Glutamatergic neuron (in vitro differentiated cells): ENCODE data around the gene IL17REL. TPM values are rescaled to one million over a fixed set of nuclear protein-coding genes. Genes with fewer than 3 reads are reported as not detected.

Experiments
- DNase-seq: peaks from one replicate; pipeline ENCODE4 v3.0.0; 2022
- H3K27ac Mint-ChIP-seq: one replicate; pipeline ENCODE4 v1.8.0; 2020; ENCODE audit warnings: mild to moderate bottlenecking, mixed read lengths, inconsistent platforms; ENCODE audit not compliant: unreplicated experiment
- H3K27me3 Mint-ChIP-seq: one replicate; pipeline ENCODE4 v1.8.0; 2020; ENCODE audit warnings: mild to moderate bottlenecking, moderate library complexity, mixed read lengths, inconsistent platforms; ENCODE audit not compliant: unreplicated experiment
- H3K36me3 Mint-ChIP-seq: one replicate; pipeline ENCODE4 v1.8.0; 2020; ENCODE audit warnings: mild to moderate bottlenecking, mixed read lengths, inconsistent platforms; ENCODE audit not compliant: unreplicated experiment
- H3K4me1 Mint-ChIP-seq: one replicate; pipeline ENCODE4 v1.8.0; 2020; ENCODE audit warnings: mild to moderate bottlenecking, low read depth, mixed read lengths, inconsistent platforms; ENCODE audit not compliant: unreplicated experiment
- H3K4me3 Mint-ChIP-seq: one replicate; pipeline ENCODE4 v1.8.0; 2020; ENCODE audit warnings: mild to moderate bottlenecking, mixed read lengths, inconsistent platforms; ENCODE audit not compliant: unreplicated experiment
- H3K9me3 Mint-ChIP-seq: one replicate; pipeline ENCODE4 v1.8.0; 2020; ENCODE audit warnings: mild to moderate bottlenecking, moderate library complexity, mixed read lengths, inconsistent platforms; ENCODE audit not compliant: unreplicated experiment
- total RNA-seq: library from RNA; stranded (reverse); fragmentation: NEBNext Ultra II Directional; extraction: Animal tissue kit (Norgen Biotek cat#: 25700); gene quantifications from one replicate; pipeline ENCODE4 v1.2.1, GENCODE V29; 2021; ENCODE audit not compliant: unreplicated experiment
- TF ChIP-seq, protein P1 (sequence below): fragments of 200-600 bp; sonication (generic); IDR thresholded peaks from one replicate; pipeline ENCODE4 v1.5.0; 2021; ENCODE audit not compliant: partially characterized antibody, unreplicated experiment

Gene IL17REL
- total RNA-seq, 1 donor from 2014 or later, result not detected

DNA sequence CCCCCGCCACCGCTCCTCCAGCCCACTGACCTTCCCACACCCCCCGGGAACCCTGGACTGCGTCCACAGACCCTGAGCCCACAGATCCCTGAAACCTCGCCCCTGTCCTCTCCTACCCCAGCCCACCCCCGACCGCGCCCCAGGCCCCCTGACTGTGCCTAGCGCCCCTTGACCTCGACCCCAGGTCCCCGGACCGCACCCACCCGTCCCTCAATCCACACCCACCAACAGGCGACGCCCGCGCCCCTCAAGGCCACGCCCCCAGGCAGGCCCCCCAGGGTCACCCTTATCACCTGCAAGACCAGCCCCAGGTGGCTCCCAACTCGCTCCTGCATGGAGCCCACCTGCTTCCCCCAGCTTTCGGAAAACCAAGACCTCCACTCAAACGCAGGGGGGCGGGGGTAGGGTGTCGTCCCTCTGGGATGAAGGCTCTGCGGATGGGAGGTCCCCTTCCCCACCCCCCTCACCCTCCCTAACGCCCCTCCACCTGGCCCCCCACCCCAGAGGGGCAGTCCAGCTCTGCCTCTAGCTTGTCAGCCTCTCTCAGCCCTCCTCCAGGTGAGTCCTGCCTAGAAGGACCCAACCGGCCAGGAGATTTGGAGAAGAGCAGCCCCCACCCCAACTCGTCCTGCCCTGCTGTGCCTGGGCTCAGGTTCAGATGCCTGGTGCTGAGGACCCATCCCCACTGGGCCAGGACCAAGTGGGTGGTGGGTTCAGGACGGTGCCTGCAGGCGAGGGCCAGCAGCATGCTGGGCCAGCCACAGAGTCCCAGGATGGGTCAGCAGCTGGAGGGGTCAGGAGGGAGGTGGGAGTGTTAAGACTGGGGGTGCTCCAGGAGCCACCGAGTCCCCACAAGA, 3.1 kb upstream of the IL17REL start:
- H3K27me3 Mint-ChIP-seq, result peaks cover 12% of the 10 kb centered on the region
- TF ChIP-seq, protein P1, sequence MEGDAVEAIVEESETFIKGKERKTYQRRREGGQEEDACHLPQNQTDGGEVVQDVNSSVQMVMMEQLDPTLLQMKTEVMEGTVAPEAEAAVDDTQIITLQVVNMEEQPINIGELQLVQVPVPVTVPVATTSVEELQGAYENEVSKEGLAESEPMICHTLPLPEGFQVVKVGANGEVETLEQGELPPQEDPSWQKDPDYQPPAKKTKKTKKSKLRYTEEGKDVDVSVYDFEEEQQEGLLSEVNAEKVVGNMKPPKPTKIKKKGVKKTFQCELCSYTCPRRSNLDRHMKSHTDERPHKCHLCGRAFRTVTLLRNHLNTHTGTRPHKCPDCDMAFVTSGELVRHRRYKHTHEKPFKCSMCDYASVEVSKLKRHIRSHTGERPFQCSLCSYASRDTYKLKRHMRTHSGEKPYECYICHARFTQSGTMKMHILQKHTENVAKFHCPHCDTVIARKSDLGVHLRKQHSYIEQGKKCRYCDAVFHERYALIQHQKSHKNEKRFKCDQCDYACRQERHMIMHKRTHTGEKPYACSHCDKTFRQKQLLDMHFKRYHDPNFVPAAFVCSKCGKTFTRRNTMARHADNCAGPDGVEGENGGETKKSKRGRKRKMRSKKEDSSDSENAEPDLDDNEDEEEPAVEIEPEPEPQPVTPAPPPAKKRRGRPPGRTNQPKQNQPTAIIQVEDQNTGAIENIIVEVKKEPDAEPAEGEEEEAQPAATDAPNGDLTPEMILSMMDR, result no peak
- no peak overlapping the region for H3K27ac Mint-ChIP-seq
- no peaks in the 10 kb centered on the region for H3K4me1 Mint-ChIP-seq
- H3K36me3 Mint-ChIP-seq, result peaks cover 8% of the 10 kb centered on the region
- no peak overlapping the region for H3K4me3 Mint-ChIP-seq
- DNase-seq, result no peak
- H3K9me3 Mint-ChIP-seq, result peaks cover 4% of the 10 kb centered on the region

DNA sequence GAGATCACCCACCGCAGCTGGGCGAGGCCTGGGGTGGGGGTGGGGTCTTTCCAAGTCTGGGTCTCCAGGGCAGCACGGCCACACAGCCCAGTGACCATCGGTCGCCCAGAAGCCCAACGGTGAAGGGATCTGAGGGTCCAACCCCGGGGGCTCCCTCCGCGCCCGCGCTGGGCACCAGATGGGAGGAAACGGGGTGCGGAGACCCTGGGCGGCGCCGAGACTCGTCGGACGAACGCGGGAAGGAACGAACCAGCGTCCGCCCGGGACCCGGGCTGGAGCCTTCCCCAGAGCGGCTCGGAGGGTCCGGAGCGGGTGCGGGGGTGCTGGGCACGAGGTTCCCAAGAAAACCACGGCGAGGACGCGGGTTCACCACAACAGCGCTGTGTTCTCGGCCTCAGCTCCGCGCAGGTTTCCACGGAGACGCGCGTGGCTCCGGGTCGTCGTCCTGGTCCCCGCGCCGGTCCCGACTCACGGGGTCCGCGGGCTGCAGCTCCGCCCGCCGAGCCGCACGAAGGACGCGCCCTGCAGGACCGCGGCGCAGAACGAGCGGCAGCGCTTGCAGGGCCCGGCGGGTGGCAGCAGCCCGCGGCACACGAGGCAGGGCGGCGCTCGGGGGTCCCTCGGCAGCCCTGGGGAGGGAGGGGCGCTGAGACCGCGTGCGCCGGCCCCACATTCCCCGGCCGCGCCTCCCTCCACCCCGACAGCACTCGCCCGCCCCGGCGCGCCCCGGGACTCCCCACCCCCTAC, 2.3 kb upstream of the IL17REL start:
- H3K27me3 Mint-ChIP-seq, result peaks cover 13% of the 10 kb centered on the region
- no peak overlapping the region for H3K4me3 Mint-ChIP-seq
- no peak for DNase-seq
- H3K9me3 Mint-ChIP-seq, result peaks cover 4% of the 10 kb centered on the region
- TF ChIP-seq, protein P1, result no peak
- H3K27ac Mint-ChIP-seq, result no peak overlapping the region
- H3K36me3 Mint-ChIP-seq, result peaks cover 8% of the 10 kb centered on the region
- H3K4me1 Mint-ChIP-seq, result no peaks in the 10 kb centered on the region

DNA sequence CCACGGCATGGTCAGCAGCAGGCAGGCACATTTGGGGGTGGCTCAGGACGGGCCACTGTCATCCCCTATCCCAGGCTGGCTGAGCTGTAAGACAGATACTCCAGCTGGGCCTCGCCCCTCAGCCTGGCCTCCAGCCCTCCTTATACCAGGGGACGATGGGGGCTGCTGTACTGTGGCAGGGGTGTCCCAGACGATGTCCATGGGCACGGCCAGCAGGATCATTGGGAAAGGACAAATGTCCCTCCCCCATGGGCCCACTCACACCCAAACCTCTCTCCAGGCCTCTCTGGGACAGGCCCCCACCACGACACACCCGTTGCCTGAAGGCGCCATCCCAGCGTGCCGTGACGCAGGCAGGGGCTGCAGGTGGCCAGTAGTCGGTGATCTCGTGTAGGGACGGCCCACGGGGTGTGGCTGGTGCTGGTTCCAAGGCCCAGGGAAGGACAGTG, 1.5 kb upstream of the IL17REL start:
- H3K36me3 Mint-ChIP-seq, result peaks cover 6% of the 10 kb centered on the region
- H3K4me3 Mint-ChIP-seq, result no peak overlapping the region
- no peaks in the 10 kb centered on the region for H3K4me1 Mint-ChIP-seq
- TF ChIP-seq, protein P1, result no peak
- peaks cover 15% of the 10 kb centered on the region for H3K27me3 Mint-ChIP-seq
- H3K27ac Mint-ChIP-seq, result no peak overlapping the region
- DNase-seq, result no peak
- H3K9me3 Mint-ChIP-seq, result peaks cover 4% of the 10 kb centered on the region

DNA sequence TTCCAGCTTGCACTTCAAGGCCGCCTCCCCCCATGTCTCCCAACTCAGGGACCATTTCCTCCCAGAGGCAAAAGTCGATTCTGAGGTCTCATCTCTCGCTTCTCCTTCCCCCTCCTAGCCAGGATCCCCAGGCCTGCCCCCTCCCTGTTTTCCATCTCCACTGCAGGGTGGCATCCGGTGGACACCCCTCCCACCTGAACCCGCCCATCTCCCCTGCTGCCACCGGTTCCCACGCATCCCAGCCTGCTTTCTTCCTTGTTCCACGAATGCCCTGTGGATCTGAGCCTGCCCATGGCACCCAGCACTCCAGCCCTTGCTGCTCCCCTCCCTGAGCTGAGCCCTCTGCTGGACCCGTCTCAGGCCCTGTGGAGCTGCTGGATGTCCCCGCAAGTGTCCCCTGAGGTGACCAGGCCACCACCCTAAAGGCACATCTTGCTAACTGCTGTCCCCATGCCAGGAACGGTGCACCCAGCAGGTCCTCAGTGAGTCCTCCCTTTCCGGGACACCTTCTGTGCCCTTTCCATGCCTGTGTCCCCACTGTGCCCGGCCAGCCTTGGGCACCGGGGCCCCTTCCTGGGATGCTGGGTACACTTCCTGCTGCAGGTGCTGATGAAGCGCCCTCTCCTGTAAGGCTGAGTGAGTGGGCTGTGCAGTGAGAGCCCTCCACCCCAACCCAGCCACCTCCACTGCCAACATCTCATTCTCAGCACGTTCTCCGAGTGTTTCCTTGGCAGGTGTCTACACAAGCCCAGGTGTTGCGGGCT, 936 bp downstream of the IL17REL start:
- peaks cover 13% of the 10 kb centered on the region for H3K27me3 Mint-ChIP-seq
- H3K4me1 Mint-ChIP-seq, result no peaks in the 10 kb centered on the region
- no peak overlapping the region for H3K4me3 Mint-ChIP-seq
- no peaks in the 10 kb centered on the region for H3K9me3 Mint-ChIP-seq
- no peaks in the 10 kb centered on the region for H3K36me3 Mint-ChIP-seq
- DNase-seq, result no peak
- no peak overlapping the region for H3K27ac Mint-ChIP-seq
- TF ChIP-seq, protein P1, result no peak
